Immature natural killer cell (primary cell): ENCODE measurements around the gene TMEM150A. TPM values are rescaled to one million over a fixed set of nuclear protein-coding genes. Genes with fewer than 3 reads are reported as not detected.
A peak's percentile ranks its signal among the peaks of the same experiment; 100 is the strongest.
"Not testable (repeated sequence)": the region's sequence is repeated elsewhere in the genome, so short reads cannot be mapped to it uniquely, and the experiment has no call there.

Experiments used
- DNase-seq, 3 donors: peaks; one replicate each; pipeline ENCODE4 v3.0.0; 2022; ENCODE audit warnings: mixed read lengths in 1 of 3
- H3K27ac Mint-ChIP-seq, 6 donors: one replicate each; pipeline ENCODE4 v1.8.0; 2020; ENCODE audit warnings: mixed read lengths in 6 of 6, mild to moderate bottlenecking in 5 of 6, inconsistent platforms in 4 of 6, moderate library complexity in 3 of 6
- H3K27me3 Mint-ChIP-seq, 3 donors: one replicate each; pipeline ENCODE4 v1.8.0; 2020 to 2021; ENCODE audit warnings: low read depth in 3 of 3, mild to moderate bottlenecking in 3 of 3, mixed read lengths in 3 of 3, moderate library complexity in 3 of 3, inconsistent platforms in 1 of 3
- H3K36me3 Mint-ChIP-seq, 3 donors: one replicate each; pipeline ENCODE4 v1.8.0; 2020; ENCODE audit warnings: mixed read lengths in 3 of 3, inconsistent platforms in 2 of 3, mild to moderate bottlenecking in 2 of 3
- H3K4me1 Mint-ChIP-seq, 2 donors: one replicate each; pipeline ENCODE4 v1.8.0; 2020; ENCODE audit warnings: inconsistent platforms in 2 of 2, mild to moderate bottlenecking in 2 of 2, mixed read lengths in 2 of 2, moderate library complexity in 1 of 2
- H3K4me3 Mint-ChIP-seq, 5 donors: one replicate each; pipeline ENCODE4 v1.8.0; 2020; ENCODE audit warnings: mild to moderate bottlenecking in 5 of 5, mixed read lengths in 5 of 5, inconsistent platforms in 3 of 5, moderate library complexity in 3 of 5
- H3K9me3 Mint-ChIP-seq, 6 donors: one replicate each; pipeline ENCODE4 v1.8.0; 2020; ENCODE audit warnings: mild to moderate bottlenecking in 6 of 6, mixed read lengths in 6 of 6, inconsistent platforms in 4 of 6, moderate library complexity in 3 of 6
- polyA plus RNA-seq, 3 donors: library from polyadenylated mRNA; unstranded; fragments of 300-500 nt; fragmentation: Illumina TruSeq; gene quantifications; one replicate each; pipeline ENCODE4 v1.2.3, GENCODE V29; 2021

TMEM150A gene
- polyA plus RNA-seq, 3 donors from 2014 or later, result 12.0 to 27.8 (median 14.8) TPM

DNA sequence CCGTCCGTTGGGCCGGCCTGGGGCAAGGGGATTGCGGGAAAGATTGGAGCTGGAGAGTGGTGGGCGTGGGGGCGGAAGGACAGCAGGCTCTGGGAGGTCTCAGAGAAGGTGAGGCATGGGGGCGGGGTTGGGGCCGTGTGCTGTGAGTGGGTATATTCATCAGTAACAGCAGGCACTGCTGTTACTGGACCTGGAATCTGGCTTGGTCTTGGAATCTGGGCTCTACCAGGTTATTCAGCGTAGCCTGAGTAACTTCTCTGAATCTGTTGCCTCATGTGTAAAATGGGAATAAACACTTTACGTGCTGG is 6.5 kb downstream of the TMEM150A start:
- Mint-ChIP-seq H3K27ac (peak overlapping the region; percentile 91 to 97 (median 96)), H3K36me3 (no peaks in the 10 kb centered on the region), H3K27me3 (peaks cover 0 to 9% (median 4%) of the 10 kb centered on the region in 3 donors), H3K9me3 (no peaks in the 10 kb centered on the region), H3K4me1 (peaks cover 32 to 33% of the 10 kb centered on the region in 2 donors), H3K4me3 (peak overlapping the region; percentile 95 to 99 (median 98))
- DNase-seq, result no peak

DNA sequence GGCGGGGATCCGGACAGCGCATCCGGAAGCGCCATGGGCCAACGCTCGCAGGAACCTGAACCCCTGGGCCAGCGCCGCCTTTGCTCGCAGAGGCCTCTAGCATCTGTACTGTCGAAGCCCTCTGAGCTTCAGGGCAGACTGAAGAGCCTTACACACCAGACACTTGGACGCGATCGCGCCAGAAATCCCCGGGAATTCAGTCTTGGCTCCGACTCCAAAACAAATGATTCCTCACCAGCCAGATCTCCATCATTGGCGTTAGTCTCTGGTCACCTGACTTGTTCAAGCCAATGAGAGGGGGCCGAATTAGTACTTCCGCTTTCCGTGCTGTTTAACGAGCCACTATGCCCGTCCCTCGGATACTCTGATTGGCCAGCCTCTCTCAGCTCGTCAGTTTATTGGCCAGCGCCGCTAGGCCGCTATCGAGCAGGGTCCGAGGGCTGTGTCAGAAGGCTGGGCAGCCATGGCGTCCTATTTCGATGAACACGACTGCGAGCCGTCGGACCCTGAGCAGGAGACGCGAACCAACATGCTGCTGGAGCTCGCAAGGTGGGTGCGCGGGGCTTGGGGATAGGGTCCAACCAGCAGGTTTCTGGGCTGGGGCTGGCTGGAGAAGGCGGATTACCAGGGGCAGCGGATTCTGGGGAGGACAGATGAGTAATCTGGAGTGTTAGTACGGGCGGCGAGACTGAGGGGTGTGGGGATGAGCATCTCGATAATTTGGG is 7.0 kb downstream of the TMEM150A start, which contains the start of gene RNF181:
Gene RNF181, plus strand, starts transcription at position 445 of the 725 bp plus-strand sequence. Its CDS starts 19 bp downstream, at position 464.
- H3K27ac Mint-ChIP-seq, result peak within 1 kb of the TSS; percentile 91 to 97 (median 96)
- peak; percentile 89 to 91 (median 91) for DNase-seq
- peak within 1 kb of the TSS; percentile 95 to 99 (median 98) for H3K4me3 Mint-ChIP-seq
- H3K4me1 Mint-ChIP-seq, result peaks cover 32 to 33% of the 10 kb centered on the region in 2 donors
- no peaks in the 10 kb centered on the region for H3K36me3 Mint-ChIP-seq
- peaks cover 0 to 9% (median 4%) of the 10 kb centered on the region in 3 donors for H3K27me3 Mint-ChIP-seq
- H3K9me3 Mint-ChIP-seq, result no peaks in the 10 kb centered on the region

DNA sequence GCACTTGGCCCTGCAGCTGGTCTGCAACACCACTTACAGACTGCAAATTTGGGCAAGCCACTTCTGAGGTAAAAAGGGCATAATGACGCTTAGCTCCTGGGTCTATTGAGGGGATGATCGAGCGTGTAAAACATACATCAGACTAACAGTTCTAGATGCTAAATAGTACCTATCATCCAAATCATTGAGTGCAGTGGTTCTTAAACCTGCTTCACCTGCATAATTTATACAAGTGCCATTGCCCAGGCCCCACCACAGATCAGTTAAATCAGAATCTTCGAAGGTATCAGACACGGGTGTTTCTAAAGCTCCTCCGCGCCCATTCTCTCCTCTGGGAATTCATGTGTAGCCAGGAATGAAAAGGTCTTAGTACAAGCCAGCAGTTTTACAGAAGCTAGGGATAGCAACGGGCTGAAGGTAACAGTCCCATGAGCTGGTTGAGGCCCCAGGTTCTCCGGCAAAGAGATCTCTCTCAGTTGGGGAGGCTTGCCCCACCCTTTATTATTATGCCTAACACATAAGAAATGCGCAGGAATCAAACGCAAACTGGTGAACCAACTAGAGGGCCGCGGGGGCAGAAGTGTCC is 7.7 kb downstream of the TMEM150A start:
- H3K4me3 Mint-ChIP-seq, result peak overlapping the region; percentile 95 to 99 (median 98)

DNA sequence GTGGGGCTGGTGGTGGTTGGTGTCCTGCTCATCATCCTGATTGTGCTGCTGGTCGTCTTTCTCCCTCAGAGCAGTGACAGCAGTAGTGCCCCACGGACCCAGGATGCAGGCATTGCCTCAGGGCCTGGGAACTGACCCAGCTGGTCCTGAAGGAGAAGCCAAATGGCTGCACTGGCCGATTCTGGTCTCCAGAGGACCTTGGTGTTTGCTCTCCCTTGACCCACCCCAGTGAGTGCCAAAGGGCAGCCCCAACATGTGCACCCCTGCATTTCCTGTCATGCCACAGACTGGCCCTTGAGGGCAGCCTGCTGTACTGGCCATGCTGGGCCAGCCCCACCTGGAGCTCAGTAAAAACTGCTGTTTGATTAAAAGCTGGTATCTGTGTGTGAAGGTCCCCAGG is 9.5 kb downstream of the TMEM150A start:
- Mint-ChIP-seq H3K27ac (no peak overlapping the region), H3K4me1 (peaks cover 37 to 47% of the 10 kb centered on the region in 2 donors), H3K9me3 (no peaks in the 10 kb centered on the region), H3K4me3 (peak overlapping the region in 3 of 5 donors; percentile 38 to 54 (median 39)), H3K36me3 (peaks cover 0 to 3% (median 0%) of the 10 kb centered on the region in 3 donors), H3K27me3 (peaks cover 0 to 9% (median 4%) of the 10 kb centered on the region in 3 donors)
- no peak for DNase-seq

More for the DNA sequence above, 7.7 kb downstream of the TMEM150A start:
- peak overlapping the region; percentile 91 to 97 (median 96) for H3K27ac Mint-ChIP-seq
- H3K27me3 Mint-ChIP-seq, result peaks cover 0 to 9% (median 4%) of the 10 kb centered on the region in 3 donors
- peaks cover 33 to 38% of the 10 kb centered on the region in 2 donors for H3K4me1 Mint-ChIP-seq
- no peak for DNase-seq
- no peaks in the 10 kb centered on the region for H3K36me3 Mint-ChIP-seq
- no peaks in the 10 kb centered on the region for H3K9me3 Mint-ChIP-seq

DNA sequence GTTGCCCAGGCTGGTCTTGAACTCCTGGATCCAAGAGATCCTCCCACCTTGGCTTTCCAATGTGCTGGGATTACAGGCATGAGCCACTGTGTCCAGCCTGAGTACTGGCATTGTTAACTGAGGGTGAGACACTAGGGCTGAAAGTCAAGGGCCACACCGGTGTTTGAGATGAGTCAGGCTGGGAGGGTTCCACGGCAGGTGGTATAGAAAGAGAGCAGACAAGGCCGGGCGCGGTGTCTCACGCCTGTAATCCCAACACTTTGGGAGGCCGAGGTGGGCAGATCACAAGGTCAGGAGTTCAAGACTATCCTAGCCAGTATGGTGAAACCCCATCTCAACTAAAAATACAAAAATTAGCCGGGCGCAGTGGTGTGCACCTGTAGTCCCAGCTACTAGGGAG is 10.2 kb downstream of the TMEM150A start:
- peaks cover 41 to 54% of the 10 kb centered on the region in 2 donors for H3K4me1 Mint-ChIP-seq

DNA sequence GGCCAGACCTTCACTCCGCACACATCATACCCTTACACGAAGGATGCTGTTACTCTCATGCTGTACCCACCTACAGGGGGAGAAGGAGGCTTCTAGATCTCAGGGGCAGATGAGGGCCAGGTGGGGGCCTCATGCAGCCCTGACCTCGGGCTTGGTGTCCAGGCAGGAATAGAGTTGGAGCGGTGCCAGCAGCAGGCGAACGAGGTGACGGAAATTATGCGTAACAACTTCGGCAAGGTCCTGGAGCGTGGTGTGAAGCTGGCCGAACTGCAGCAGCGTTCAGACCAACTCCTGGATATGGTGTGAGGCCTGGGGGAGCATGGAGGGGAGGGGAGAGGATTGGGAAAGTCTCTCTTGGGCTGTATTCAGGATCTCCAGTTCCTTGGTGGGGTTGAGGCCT is 10.9 kb downstream of the TMEM150A start:
- peaks cover 0 to 3% (median 0%) of the 10 kb centered on the region in 3 donors for H3K36me3 Mint-ChIP-seq
- peaks cover 0 to 9% (median 4%) of the 10 kb centered on the region in 3 donors for H3K27me3 Mint-ChIP-seq
- no peak for DNase-seq
- peaks cover 35 to 51% of the 10 kb centered on the region in 2 donors for H3K4me1 Mint-ChIP-seq
- H3K9me3 Mint-ChIP-seq, result no peaks in the 10 kb centered on the region
- H3K4me3 Mint-ChIP-seq, result no peak overlapping the region
- H3K27ac Mint-ChIP-seq, result peak overlapping the region in 3 of 6 donors; percentile 33 to 38 (median 34)

More for the DNA sequence above, 10.2 kb downstream of the TMEM150A start:
- H3K27me3 Mint-ChIP-seq, DNase-seq, H3K9me3 Mint-ChIP-seq, H3K36me3 Mint-ChIP-seq: not testable (repeated sequence)
- Mint-ChIP-seq H3K4me3 (peak overlapping the region in 1 of 5 donors; percentile 27), H3K27ac (peak overlapping the region in 1 of 6 donors; percentile 28)

DNA sequence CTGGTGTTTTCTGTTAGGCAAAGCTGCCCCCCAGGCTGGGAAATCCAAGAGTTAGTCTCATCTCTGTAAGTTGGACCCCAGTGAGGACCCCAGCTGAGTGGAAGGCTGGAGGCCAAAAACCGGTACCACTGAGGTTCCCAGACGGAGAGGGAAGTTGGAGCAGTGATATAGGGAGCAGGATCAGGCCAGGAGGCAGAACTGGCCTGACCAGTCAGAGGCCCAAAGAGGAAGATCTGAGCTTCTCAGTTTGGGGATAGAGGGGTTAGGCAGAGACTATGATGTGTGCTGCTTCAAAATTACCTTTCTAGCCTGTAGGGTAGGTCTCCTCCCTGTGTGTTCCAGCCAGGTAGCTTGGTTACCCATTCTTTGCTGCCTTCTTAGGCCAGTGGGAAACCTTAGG is 11.5 kb downstream of the TMEM150A start:
- Mint-ChIP-seq H3K4me1 (peaks cover 33 to 51% of the 10 kb centered on the region in 2 donors), H3K4me3 (no peak overlapping the region), H3K9me3 (no peaks in the 10 kb centered on the region), H3K27ac (no peak overlapping the region), H3K36me3 (peaks cover 0 to 3% (median 0%) of the 10 kb centered on the region in 3 donors), H3K27me3 (peaks cover 0 to 8% (median 4%) of the 10 kb centered on the region in 3 donors)
- no peak for DNase-seq

DNA sequence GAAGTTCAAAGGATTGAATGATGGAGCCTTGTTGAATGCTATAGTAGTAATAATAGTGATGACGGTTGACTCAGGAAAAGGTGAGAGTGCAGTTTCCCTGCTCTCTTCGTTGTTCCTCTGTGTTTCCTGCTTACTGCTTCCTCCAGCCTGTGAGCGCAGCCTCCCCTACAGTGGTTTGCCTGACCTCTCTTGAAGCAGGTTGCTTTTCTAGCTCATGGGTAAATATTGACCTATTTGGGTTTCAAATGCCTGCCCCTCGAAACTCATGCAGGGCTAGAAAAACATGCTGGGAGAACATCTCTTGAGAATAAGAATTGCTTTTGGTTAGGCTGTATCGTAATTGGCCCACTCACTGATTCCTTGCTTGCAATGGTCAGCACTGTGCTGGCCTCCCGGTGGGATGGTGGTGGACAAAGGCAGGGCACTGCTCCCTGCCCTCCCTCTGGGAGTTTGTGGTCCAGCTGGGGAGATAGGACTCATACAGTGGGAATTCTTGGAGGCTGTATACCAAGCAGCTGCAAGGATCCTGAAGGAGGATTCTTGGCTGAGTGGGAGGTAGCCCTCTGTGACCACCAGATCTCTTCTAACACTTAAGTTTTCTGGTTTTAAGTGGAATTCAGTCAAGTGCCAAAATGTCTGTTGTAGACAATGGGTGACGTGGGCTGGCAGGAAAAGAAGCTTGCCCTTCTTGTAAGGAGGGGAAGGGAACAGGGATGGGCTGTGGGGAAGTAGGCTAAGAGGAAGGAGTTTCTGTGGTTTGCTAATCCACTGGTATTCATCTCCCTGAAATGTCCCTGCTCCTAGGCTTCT is 12.3 kb downstream of the TMEM150A start:
- Mint-ChIP-seq H3K27ac (no peak overlapping the region), H3K27me3 (peaks cover 0 to under 1% (median 0%) of the 10 kb centered on the region in 3 donors), H3K36me3 (peaks cover 0 to 3% (median 0%) of the 10 kb centered on the region in 3 donors), H3K4me3 (no peak overlapping the region), H3K9me3 (no peaks in the 10 kb centered on the region), H3K4me1 (peaks cover 33 to 52% of the 10 kb centered on the region in 2 donors)
- no peak for DNase-seq

DNA sequence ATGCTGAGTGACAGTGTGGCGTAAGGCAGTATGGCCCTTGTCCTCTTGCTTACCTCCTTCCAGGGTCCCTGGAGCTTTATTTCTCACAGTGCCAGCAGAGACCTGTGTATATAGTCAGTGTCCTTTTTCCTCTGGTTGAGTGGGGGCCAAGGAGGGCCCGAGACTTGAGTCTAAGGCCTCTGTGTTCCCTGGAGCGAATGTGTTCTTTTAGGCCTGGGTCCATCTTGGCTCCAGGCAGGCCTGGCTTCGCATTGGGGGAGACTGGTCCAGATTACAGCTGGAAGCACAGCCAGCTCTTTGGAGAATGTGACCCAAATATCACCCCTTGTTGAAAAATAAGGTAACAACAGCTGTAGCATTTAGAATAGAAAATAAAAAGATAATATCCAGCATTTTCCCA is 13.3 kb downstream of the TMEM150A start:
- Mint-ChIP-seq H3K9me3 (no peaks in the 10 kb centered on the region), H3K27me3 (no peaks in the 10 kb centered on the region), H3K27ac (no peak overlapping the region), H3K4me3 (no peak overlapping the region), H3K4me1 (peaks cover 29 to 48% of the 10 kb centered on the region in 2 donors), H3K36me3 (peaks cover 0 to 3% (median 0%) of the 10 kb centered on the region in 3 donors)
- no peak for DNase-seq

DNA sequence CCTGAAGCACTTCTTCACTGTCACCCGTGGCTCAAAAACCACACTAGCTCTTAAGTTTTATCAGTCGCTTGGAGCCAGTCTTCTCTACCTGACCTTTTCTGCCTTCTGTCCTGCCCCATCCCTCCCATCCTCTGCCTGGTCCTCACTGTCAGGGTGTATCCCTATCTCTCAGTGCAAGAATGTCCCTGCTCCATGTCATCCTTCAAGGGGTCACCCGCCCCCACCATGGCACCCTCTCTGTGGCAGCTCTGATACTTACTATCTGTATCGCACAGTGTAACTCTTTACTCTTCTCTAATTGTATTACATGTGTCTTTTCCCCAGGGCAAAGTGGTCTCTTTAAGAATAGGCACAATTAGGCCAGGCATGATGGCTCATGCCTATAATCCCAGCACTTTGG is 13.9 kb downstream of the TMEM150A start:
- Mint-ChIP-seq H3K9me3 (no peaks in the 10 kb centered on the region), H3K36me3 (peaks cover 0 to 3% (median 0%) of the 10 kb centered on the region in 3 donors), H3K27me3 (no peaks in the 10 kb centered on the region), H3K27ac (peak overlapping the region in 3 of 6 donors; percentile 2 to 45 (median 21)), H3K4me1 (peaks cover 31 to 50% of the 10 kb centered on the region in 2 donors), H3K4me3 (peak overlapping the region in 1 of 5 donors; percentile 18)
- no peak for DNase-seq

DNA sequence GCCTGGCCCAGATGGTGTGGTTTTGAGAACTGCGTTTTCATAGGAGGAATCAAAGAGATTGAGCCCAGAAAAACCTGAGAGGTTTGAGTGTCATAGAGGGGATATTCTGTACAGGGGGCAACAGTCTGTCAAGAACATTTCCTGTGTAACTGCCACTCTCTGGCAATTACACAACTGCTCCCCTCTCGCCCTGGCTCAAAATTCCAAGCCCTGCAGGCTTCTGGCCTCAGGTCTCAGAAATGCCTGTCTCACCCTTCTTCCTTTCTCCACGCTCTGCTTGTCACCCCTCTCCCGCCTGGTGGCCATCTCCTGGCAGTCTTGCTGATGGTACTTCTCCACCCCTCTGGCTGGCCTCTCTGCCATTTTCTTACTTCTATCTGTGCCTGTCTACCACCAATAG is 14.3 kb downstream of the TMEM150A start:
- peak overlapping the region in 3 of 6 donors; percentile 2 to 45 (median 20) for H3K27ac Mint-ChIP-seq
- peak overlapping the region in 1 of 5 donors; percentile 18 for H3K4me3 Mint-ChIP-seq
- no peaks in the 10 kb centered on the region for H3K27me3 Mint-ChIP-seq
- DNase-seq, result no peak
- H3K4me1 Mint-ChIP-seq, result peaks cover 35 to 54% of the 10 kb centered on the region in 2 donors
- peaks cover 0 to 3% (median 0%) of the 10 kb centered on the region in 3 donors for H3K36me3 Mint-ChIP-seq
- H3K9me3 Mint-ChIP-seq, result no peaks in the 10 kb centered on the region

DNA sequence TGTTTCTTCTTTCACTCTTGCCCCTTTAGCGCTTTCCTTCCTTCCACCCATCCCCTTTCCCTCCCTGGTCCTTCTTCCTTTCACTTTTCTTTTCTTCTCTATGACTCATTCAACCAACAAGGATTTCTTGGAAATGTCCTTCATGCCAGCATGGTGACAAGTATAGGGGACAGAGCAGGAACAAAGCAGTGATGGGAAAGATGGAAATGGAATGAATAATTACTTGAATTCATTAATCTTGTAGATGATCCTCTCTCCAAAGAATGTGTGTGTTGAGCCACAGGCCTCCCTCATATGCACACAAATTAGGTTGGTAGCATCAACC is 16.8 kb downstream of the TMEM150A start:
- peak overlapping the region; percentile 78 to 95 (median 86) for H3K27ac Mint-ChIP-seq
- peaks cover 8 to 16% (median 12%) of the 10 kb centered on the region in 3 donors for H3K36me3 Mint-ChIP-seq
- H3K27me3 Mint-ChIP-seq, result no peaks in the 10 kb centered on the region
- no peak for DNase-seq
- H3K4me3 Mint-ChIP-seq, result peak overlapping the region; percentile 86 to 93 (median 86)
- no peaks in the 10 kb centered on the region for H3K9me3 Mint-ChIP-seq
- H3K4me1 Mint-ChIP-seq, result peaks cover 46 to 73% of the 10 kb centered on the region in 2 donors
